Ovary (tissue), 9 donors: ENCODE measurements around the gene FRMD4A. TPM values are rescaled to one million over a fixed set of nuclear protein-coding genes. Genes with fewer than 3 reads are reported as not detected.

Experiments
- DNase-seq, 5 donors: peaks; one replicate each; pipeline ENCODE4 v3.0.0-alpha.2; 2019 to 2020
- H3K27ac ChIP-seq, 2 donors: fragments of 200-600 bp; one replicate each; pipeline versions ENCODE4 v1.5.1 to v1.8.0; 2019 to 2022
- H3K27me3 ChIP-seq: fragments of 200-600 bp; one replicate; pipeline ENCODE4 v1.8.0; 2022
- H3K36me3 ChIP-seq: fragments of 200-600 bp; sonication (generic); one replicate; pipeline ENCODE4 v1.5.1; 2019
- H3K4me1 ChIP-seq: one replicate; pipeline ENCODE4 v1.8.1; 2013; ENCODE audit warnings: mild to moderate bottlenecking, moderate library complexity; ENCODE audit not compliant: insufficient read depth
- H3K4me3 ChIP-seq: fragments of 200-600 bp; sonication (generic); one replicate; pipeline ENCODE4 v1.5.1; 2017
- H3K9me3 ChIP-seq, 2 donors: fragments of 200-600 bp in 1 of 2; sonication (generic) in 1 of 2; one replicate each; pipeline versions ENCODE4 v1.5.1 to v1.8.1; 2013 to 2019; ENCODE audit warnings: mild to moderate bottlenecking in 1 of 2, moderate library complexity in 1 of 2
- EP300 ChIP-seq: sonication (generic); formaldehyde crosslinking; IDR thresholded peaks from one replicate; pipeline ENCODE4 v1.6.1; 2017; ENCODE audit warnings: antibody characterized with exemption
- POLR2A ChIP-seq: fragments of 450-650 bp; IDR thresholded peaks from one replicate; pipeline ENCODE4 v1.6.1; 2017; ENCODE audit warnings: antibody characterized with exemption, mild to moderate bottlenecking, moderate library complexity
- WGBS, 3 donors: extraction: QIAGEN DNeasy Blood & Tissue Kit in 1 of 3; methylation state at CpG; one replicate each; pipeline versions ENCODE4 v1.1.5 to v1.1.7; 2013 to 2017; 5-methylcytosine and 5-hydroxymethylcytosine counted together
- intact Hi-C, 4 donors: fragments of 100-400 bp; cut with DNase I; formaldehyde crosslinking; loops; one replicate each; pipeline versions ENCODE4 v1.11.0 to v1.15.1; 2022 to 2023
- polyA plus RNA-seq, 2 donors: library from polyadenylated mRNA; stranded (reverse); fragments of 200-250 nt in 1 of 2; fragments of 350-450 nt in 1 of 2; fragmentation: Illumina TruSeq in 1 of 2; extraction: RNeasy Lipid Tissue Mini Kit (QIAGEN cat#74804) in 1 of 2; gene quantifications; one replicate each; pipeline ENCODE4 v1.2.3, GENCODE V29; 2013 to 2014
- total RNA-seq, 7 donors: library from RNA; depleted of rRNA in 2 of 7; stranded (reverse); fragments of >200 nt in 2 of 7; fragmentation: NEBNext Ultra II Directional in 3 of 7; extraction: Animal tissue kit (Norgen Biotek cat#: 25700) in 3 of 7; gene quantifications; one replicate each; pipeline versions ENCODE4 v1.1.0 to v1.2.4, GENCODE V29; 2016 to 2023
- TF ChIP-seq, protein P1 (sequence below), 3 donors: fragments of 450-650 bp in 2 of 3; fragments of 200-600 bp in 1 of 3; IDR thresholded peaks; one replicate each; pipeline versions ENCODE4 v1.5.1 to v1.8.0; 2016 to 2022; ENCODE audit warnings: antibody characterized with exemption in 3 of 3, mild to moderate bottlenecking in 1 of 3
- donor health status: DM: no; HTN: no; CAD: no; lungs with moderate emphysema.
- donor health status: DM: no; HTN: no; CAD: no.
- donor health status: Bipolar disorder and iron deficiency.
- donor health status: DM: yes; HTN: yes; CAD: no.
- donor health status: DM: no; HTN: no; CAD: no.
- donor health status: DM: yes; HTN: yes; CAD: no.

FRMD4A gene
- total and polyA plus RNA-seq, 9 donors = 5.5 to 24.7 (median 11.3) TPM

- 67 to 76% (median 69%) methylated on average over 18 of the region's 18 CpGs for WGBS, 3 donors
- Histone ChIP-seq H3K9me3 (no peaks in the 10 kb centered on the region), H3K4me3 (no peak overlapping the region), H3K27ac (no peak overlapping the region), H3K36me3 (no peaks in the 10 kb centered on the region), H3K4me1 (no peaks in the 10 kb centered on the region), H3K27me3 (no peaks in the 10 kb centered on the region)
- no peak for DNase-seq
- TF ChIP-seq, protein P1, sequence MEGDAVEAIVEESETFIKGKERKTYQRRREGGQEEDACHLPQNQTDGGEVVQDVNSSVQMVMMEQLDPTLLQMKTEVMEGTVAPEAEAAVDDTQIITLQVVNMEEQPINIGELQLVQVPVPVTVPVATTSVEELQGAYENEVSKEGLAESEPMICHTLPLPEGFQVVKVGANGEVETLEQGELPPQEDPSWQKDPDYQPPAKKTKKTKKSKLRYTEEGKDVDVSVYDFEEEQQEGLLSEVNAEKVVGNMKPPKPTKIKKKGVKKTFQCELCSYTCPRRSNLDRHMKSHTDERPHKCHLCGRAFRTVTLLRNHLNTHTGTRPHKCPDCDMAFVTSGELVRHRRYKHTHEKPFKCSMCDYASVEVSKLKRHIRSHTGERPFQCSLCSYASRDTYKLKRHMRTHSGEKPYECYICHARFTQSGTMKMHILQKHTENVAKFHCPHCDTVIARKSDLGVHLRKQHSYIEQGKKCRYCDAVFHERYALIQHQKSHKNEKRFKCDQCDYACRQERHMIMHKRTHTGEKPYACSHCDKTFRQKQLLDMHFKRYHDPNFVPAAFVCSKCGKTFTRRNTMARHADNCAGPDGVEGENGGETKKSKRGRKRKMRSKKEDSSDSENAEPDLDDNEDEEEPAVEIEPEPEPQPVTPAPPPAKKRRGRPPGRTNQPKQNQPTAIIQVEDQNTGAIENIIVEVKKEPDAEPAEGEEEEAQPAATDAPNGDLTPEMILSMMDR (IDR thresholded peaks at IDR 0.05) = no peak
- TF ChIP-seq POLR2A (no peak), EP300 (no peak)
- intact Hi-C loops = no loop called here
Observed at GRCh38 chr10:13970236-13970956, 360.3 kb downstream of the FRMD4A start.

- WGBS, 3 donors = 74 to 85% (median 78%) methylated on average over 3 of the region's 3 CpGs
- Histone ChIP-seq H3K27me3 (no peaks in the 10 kb centered on the region), H3K27ac (no peak overlapping the region), H3K4me3 (no peak overlapping the region), H3K36me3 (no peaks in the 10 kb centered on the region), H3K4me1 (no peaks in the 10 kb centered on the region), H3K9me3 (no peaks in the 10 kb centered on the region)
- TF ChIP-seq, protein P1 (IDR thresholded peaks at IDR 0.05) = no peak
- no peak for TF ChIP-seq POLR2A
- no peak for TF ChIP-seq EP300
- intact Hi-C loops = no loop called here
- DNase-seq = no peak
Observed at GRCh38 chr10:13969792-13970140, 361.0 kb downstream of the FRMD4A start.

- no peaks in the 10 kb centered on the region for H3K9me3 ChIP-seq
Observed at GRCh38 chr10:13969118-13969791, 361.5 kb downstream of the FRMD4A start.

GRCh38 chr10:13961853-13962252 lies 368.9 kb downstream of the FRMD4A start:
- no peak for DNase-seq
- H3K9me3 ChIP-seq = no peaks in the 10 kb centered on the region
- H3K4me1 ChIP-seq = peaks cover 4% of the 10 kb centered on the region
- WGBS, 3 donors = 90 to 93% (median 93%) methylated on average over 3 of the region's 3 CpGs
- intact Hi-C loops = no loop called here
- H3K36me3 ChIP-seq = no peaks in the 10 kb centered on the region
- no peak overlapping the region for H3K4me3 ChIP-seq
- TF ChIP-seq, protein P1 (IDR thresholded peaks at IDR 0.05) = no peak
- no peak for TF ChIP-seq POLR2A
- no peak for TF ChIP-seq EP300
- no peaks in the 10 kb centered on the region for H3K27me3 ChIP-seq
- H3K27ac ChIP-seq = no peak overlapping the region

More at GRCh38 chr10:13969118-13969791, 361.5 kb downstream of the FRMD4A start:
- 87 to 97% (median 93%) methylated on average over 12 of the region's 12 CpGs for WGBS, 3 donors
- intact Hi-C loops = no loop called here
- Histone ChIP-seq H3K27me3 (no peaks in the 10 kb centered on the region), H3K36me3 (no peaks in the 10 kb centered on the region), H3K4me1 (no peaks in the 10 kb centered on the region), H3K27ac (no peak overlapping the region), H3K4me3 (no peak overlapping the region)
- no peak for DNase-seq
- TF ChIP-seq, protein P1 (IDR thresholded peaks at IDR 0.05) = no peak
- no peak for TF ChIP-seq POLR2A
- TF ChIP-seq EP300 = no peak
